Stomach (tissue), 9 donors: ENCODE measurements around the gene ZNF511. TPM values are rescaled to one million over a fixed set of nuclear protein-coding genes. Genes with fewer than 3 reads are reported as not detected.

Source experiments
- DNase-seq, 2 donors: peaks; one replicate each; pipeline versions ENCODE4 v3.0.0 to v3.0.0-alpha.2; 2013 to 2019
- H3K27ac ChIP-seq, 5 donors: fragments of 200-600 bp in 4 of 5; sonication (generic) in 4 of 5; one replicate each; pipeline ENCODE4 v1.5.1; 2013 to 2019; ENCODE audit warnings: mild to moderate bottlenecking in 1 of 5, moderate library complexity in 1 of 5
- H3K27me3 ChIP-seq, 3 donors: fragments of 200-600 bp; sonication (generic); one replicate each; pipeline ENCODE4 v1.5.1; 2017 to 2019; ENCODE audit warnings: mixed run types in 1 of 3
- H3K36me3 ChIP-seq, 4 donors: fragments of 200-600 bp; sonication (generic); 1 replicate in 3 of 4; 2 replicates in 1 of 4; pipeline ENCODE4 v1.5.1; 2016 to 2019
- H3K4me1 ChIP-seq, 4 donors: fragments of 200-600 bp; sonication (generic); one replicate each; pipeline ENCODE4 v1.5.1; 2016 to 2019
- H3K4me3 ChIP-seq, 4 donors: fragments of 200-600 bp; sonication (generic) in 3 of 4; one replicate each; pipeline ENCODE4 v1.5.1; 2016 to 2019; ENCODE audit warnings: mild to moderate bottlenecking in 1 of 4
- H3K9me3 ChIP-seq, 4 donors: fragments of 200-600 bp; sonication (generic); one replicate each; pipeline ENCODE4 v1.5.1; 2016 to 2019
- EP300 ChIP-seq: sonication (generic); formaldehyde crosslinking; IDR thresholded peaks from one replicate; pipeline ENCODE4 v1.6.1; 2017; ENCODE audit warnings: antibody characterized with exemption
- POLR2A ChIP-seq, 4 donors: fragments of 450-650 bp; IDR thresholded peaks; one replicate each; pipeline ENCODE4 v1.6.1; 2016; ENCODE audit warnings: antibody characterized with exemption in 4 of 4, control low read depth in 2 of 4, mild to moderate bottlenecking in 1 of 4, moderate library complexity in 1 of 4
- POLR2AphosphoS5 ChIP-seq, 3 donors: sonication (generic); formaldehyde crosslinking; IDR thresholded peaks; one replicate each; pipeline ENCODE4 v1.6.1; 2016; ENCODE audit warnings: antibody characterized with exemption in 3 of 3
- WGBS, 5 donors: extraction: QIAGEN DNeasy Blood & Tissue Kit in 3 of 5; methylation state at CpG; one replicate each; pipeline versions ENCODE4 v1.1.5 to v1.1.7; 2013 to 2018; 5-methylcytosine and 5-hydroxymethylcytosine counted together
- intact Hi-C: fragments of 100-400 bp; cut with DNase I; formaldehyde crosslinking; loops from one replicate; pipeline ENCODE4 v1.15.1; 2023; ENCODE audit warnings: low total_unique reads
- polyA plus RNA-seq, 3 donors: library from polyadenylated mRNA; stranded (reverse); fragments of 200-250 nt; gene quantifications; one replicate each; pipeline ENCODE4 v1.2.3, GENCODE V29; 2013
- total RNA-seq, 5 donors: library from RNA; depleted of rRNA; stranded (reverse); fragments of >200 nt; gene quantifications; one replicate each; pipeline versions ENCODE4 v1.1.0 to v1.2.3, GENCODE V29; 2014 to 2016
- TF ChIP-seq, protein P1 (sequence below), 7 experiments: fragments of 450-650 bp in 4 of 7; fragments of 200-600 bp in 3 of 7; sonication (generic) in 3 of 7; IDR thresholded peaks; one replicate each; pipeline ENCODE4 v1.5.1; 2016 to 2019; ENCODE audit warnings: antibody characterized with exemption in 7 of 7, control low read depth in 2 of 7, mild to moderate bottlenecking in 1 of 7
- donor health status: healthy with polysubstance abuse.
- donor health status: Bipolar disorder and iron deficiency.
- donor health status: healthy.

ZNF511 gene
- total and polyA plus RNA-seq, 8 donors = 12.7 to 82.1 (median 55.9) TPM

DNA sequence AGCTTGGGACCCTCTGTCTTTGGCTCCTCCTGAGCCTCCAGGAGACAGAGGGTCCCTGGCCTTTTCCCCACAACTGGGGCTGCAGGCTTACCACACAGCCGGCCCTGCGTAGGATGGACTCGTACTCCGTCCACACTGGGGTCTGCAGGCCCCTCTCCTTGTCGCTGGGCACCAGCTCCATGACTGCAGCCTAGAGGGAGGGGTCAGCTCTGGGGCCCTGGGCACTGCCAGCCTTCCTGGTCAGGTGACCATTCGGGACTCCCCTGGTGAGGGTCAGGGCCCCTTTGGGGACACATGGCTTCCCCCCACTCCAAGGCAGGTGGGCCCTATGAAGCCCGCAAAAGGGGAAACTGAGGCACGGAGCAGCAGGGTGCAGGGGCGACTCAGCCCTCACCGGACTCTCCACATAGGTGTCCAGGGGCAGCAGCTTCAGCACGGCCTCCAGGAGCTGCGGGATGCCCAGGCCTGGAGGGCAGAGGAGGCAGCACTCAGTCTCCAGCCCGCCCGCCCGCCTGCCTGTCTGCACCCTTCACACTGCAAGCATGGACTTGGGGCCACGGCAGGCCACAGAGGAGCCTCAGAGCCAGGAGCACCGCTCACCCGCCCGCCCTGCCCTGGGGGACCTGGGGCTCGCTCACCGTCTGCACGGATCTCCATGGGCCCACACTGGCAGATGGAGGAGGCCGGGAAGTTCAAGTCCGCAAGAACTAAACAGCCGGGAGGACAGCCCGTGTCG lies 48.0 kb downstream of the ZNF511 start:
- Histone ChIP-seq H3K4me1 (peaks cover 23 to 46% (median 34%) of the 10 kb centered on the region in 4 donors), H3K27me3 (peaks cover 0 to 28% (median 0%) of the 10 kb centered on the region in 3 donors), H3K36me3 (peaks cover 0 to 4% (median 3%) of the 10 kb centered on the region in 4 donors), H3K27ac (no peak overlapping the region), H3K4me3 (peak overlapping the region; percentile 56 to 77 (median 64)), H3K9me3 (no peaks in the 10 kb centered on the region)
- TF ChIP-seq POLR2A (IDR thresholded peaks at IDR 0.05) = no peak
- TF ChIP-seq POLR2AphosphoS5 (IDR thresholded peaks at IDR 0.05) = no peak
- TF ChIP-seq EP300 = no peak
- TF ChIP-seq, protein P1, sequence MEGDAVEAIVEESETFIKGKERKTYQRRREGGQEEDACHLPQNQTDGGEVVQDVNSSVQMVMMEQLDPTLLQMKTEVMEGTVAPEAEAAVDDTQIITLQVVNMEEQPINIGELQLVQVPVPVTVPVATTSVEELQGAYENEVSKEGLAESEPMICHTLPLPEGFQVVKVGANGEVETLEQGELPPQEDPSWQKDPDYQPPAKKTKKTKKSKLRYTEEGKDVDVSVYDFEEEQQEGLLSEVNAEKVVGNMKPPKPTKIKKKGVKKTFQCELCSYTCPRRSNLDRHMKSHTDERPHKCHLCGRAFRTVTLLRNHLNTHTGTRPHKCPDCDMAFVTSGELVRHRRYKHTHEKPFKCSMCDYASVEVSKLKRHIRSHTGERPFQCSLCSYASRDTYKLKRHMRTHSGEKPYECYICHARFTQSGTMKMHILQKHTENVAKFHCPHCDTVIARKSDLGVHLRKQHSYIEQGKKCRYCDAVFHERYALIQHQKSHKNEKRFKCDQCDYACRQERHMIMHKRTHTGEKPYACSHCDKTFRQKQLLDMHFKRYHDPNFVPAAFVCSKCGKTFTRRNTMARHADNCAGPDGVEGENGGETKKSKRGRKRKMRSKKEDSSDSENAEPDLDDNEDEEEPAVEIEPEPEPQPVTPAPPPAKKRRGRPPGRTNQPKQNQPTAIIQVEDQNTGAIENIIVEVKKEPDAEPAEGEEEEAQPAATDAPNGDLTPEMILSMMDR (IDR thresholded peaks at IDR 0.05) = no peak
- 47 to 57% (median 56%) methylated on average over 18 to 27 of the region's 27 CpGs for WGBS, 5 donors
- no peak for DNase-seq
- intact Hi-C loops = no loop called here

DNA sequence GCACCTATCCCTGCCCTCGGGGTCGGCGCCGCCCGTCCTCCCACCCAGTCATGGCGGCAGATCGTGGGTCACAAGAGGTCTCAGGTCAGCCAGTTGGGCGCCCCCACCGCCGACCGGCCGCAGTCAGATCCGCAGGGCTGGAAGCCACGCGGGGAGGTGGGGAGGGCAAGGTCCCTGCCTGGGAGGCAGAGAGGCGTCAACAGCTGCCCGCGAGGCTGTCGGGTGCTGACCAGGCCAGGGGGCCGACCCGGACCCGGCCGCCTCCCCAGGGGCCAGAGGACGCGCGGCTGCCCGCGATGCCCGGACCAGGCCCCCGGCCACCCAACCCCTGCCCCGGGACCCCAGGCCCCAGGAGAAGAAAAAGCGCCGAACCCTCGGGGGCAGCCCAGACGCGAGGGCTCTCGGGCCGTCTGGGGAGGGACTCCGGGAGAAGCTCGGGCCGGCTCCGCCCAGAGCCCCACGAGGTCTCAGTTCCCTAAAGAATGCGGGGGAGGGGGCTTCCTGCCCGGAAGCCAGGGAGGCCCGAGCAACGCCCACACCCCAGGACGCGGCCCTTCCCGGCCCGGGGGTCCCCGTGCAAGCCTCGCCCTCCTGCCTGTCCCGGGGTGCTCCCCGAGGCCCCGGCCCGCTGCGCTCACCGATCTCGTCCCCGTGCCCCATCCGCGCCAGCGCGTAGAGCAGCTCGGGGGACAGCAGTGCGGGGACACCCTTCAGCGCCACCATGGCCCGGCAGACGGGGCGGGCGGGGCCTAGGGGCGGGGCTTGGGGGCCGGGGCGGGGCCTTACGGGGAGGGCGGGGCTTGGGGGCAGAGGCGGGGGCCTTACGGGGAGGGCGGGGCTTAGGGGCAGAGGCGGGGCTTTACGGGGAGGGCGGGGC lies 48.8 kb downstream of the ZNF511 start, which contains the start of gene FUOM:
Gene FUOM, minus strand, starts transcription at position 735 of the 877 bp plus-strand sequence. Its CDS starts 12 bp downstream, at position 723.
- intact Hi-C loops = no loop called here
- Histone ChIP-seq H3K4me3 (peak within 1 kb of the TSS; percentile 56 to 77 (median 64)), H3K9me3 (no peaks in the 10 kb centered on the region), H3K4me1 (peaks cover 23 to 46% (median 34%) of the 10 kb centered on the region in 4 donors), H3K27me3 (peaks cover 0 to 21% (median 0%) of the 10 kb centered on the region in 3 donors), H3K36me3 (peaks cover 5 to 12% (median 11%) of the 10 kb centered on the region in 4 donors), H3K27ac (peak within 1 kb of the TSS; percentile 39 to 75 (median 73))
- TF ChIP-seq POLR2A (IDR thresholded peaks at IDR 0.05) (no peak), EP300 (no peak), POLR2AphosphoS5 (IDR thresholded peaks at IDR 0.05) (peak in 1 of 3 donors; percentile 25)
- TF ChIP-seq, protein P1 (IDR thresholded peaks at IDR 0.05) = no peak
- DNase-seq = peak in 1 of 2 donors; percentile 81
- 0 to 3% (median 1%) methylated on average over 16 to 82 of the region's 83 CpGs; no CpG with 5 or more reads in 1 of the 5 donors for WGBS, 5 donors

DNA sequence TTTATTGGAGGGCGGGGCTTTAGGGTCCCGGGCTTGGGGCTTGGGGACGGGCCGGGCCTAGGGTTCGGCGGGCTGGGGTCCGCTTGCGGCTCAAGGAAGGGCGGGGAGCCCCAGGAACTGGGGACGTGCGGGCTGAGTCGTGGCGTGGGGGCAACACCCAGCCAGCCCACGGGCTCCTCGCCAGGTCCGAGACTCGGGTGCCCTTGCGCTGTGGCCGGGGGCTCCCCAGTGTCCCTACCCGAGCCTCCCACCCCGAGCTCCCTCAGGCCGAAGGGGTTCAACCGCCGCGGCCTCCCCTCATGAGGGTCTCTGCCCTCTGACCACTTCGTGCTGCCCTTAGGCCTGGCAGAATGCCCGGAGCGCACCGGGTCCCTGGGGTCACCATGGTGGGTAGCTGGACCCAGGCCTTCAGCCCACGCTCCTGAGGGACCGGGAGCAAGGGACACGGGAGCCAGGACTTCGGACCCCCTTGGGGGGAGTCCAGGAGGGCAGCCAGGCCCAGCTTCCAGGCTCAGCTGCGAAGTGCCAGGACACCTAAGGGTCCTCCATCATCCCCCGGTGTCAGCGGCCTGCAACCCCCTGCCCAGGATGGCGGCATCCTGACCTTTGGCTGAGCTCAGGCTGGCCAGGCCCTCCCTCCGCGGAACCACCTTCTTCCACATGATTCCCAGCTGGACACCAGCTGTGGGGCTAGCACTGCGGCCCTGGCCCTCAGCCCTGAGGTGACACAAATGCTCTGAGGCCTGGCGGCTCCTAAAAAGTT lies 49.6 kb downstream of the ZNF511 start:
- WGBS, 5 donors = 79 to 91% (median 86%) methylated on average over 30 to 41 of the region's 41 CpGs
- Histone ChIP-seq H3K4me1 (peaks cover 23 to 46% (median 34%) of the 10 kb centered on the region in 4 donors), H3K27me3 (peaks cover 0 to 17% (median 0%) of the 10 kb centered on the region in 3 donors), H3K9me3 (no peaks in the 10 kb centered on the region), H3K36me3 (peaks cover 12 to 21% (median 19%) of the 10 kb centered on the region in 4 donors), H3K27ac (peak overlapping the region in 3 of 5 donors; percentile 73 to 75 (median 74)), H3K4me3 (peak overlapping the region in 3 of 4 donors; percentile 56 to 77 (median 63))
- no peak for TF ChIP-seq POLR2AphosphoS5 (IDR thresholded peaks at IDR 0.05)
- TF ChIP-seq, protein P1 (IDR thresholded peaks at IDR 0.05) = no peak
- TF ChIP-seq EP300 = no peak
- no peak for TF ChIP-seq POLR2A (IDR thresholded peaks at IDR 0.05)
- intact Hi-C loops = no loop called here
- peak in 1 of 2 donors; percentile 41 for DNase-seq
